Stimulated activated naive CD4-positive, alpha-beta T cell treated with Interleukin-2 at 50 U/mL for 16 hours (primary cell): Measurements from ENCODE around the gene CCR7.

Experiments used
- DNase-seq: peaks from one replicate; lab custom pipeline; 2025; lab: John Stamatoyannopoulos, UW

The CCR7 gene

DNA sequence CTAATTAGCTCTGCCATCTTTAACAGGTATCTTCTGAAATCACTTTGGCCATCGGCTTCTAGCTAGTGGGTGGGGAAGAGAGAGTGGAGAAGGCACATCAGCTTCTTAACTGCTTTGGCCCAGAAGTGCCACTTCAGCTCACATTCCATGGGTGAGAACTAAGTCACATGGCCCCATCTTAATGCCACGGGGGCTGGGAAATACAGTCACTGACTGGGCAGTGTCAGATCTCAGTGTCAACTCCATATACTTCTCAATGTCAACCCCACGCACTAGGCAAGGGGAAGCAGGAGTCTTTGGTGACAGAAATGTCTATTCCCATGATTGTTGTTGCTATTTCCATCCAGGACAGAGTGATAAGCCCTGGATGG lies 29.4 kb downstream of the CCR7 start:
- DNase-seq, result no peak

- no peak for DNase-seq
These were observed 29.8 kb downstream of the CCR7 start for GRCh38 chr17:40535438-40535837.

- no peak for DNase-seq
These were observed 30.7 kb downstream of the CCR7 start for GRCh38 chr17:40534371-40535189.

DNA sequence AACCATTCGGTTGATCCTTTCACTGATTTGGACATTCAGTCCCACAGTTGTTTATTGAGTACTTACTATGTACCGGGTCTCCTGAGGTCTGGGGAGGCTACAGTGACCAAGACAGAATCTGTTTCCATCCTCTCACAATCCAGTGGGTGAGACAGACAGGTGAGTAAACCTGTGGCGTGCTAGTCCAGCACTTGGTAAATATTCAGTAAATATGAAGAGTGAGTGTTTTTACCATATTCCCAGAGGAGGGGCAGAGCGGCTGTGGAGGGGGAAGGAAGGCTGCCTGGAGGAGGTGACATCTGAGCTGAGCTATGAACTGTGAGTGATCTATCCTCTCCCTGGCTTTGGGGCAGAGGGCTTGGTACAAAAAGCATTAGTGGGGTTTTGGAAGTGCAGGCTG lies 31.4 kb downstream of the CCR7 start:
- no peak for DNase-seq

- no peak for DNase-seq
These were observed 32.6 kb downstream of the CCR7 start for GRCh38 chr17:40532520-40533253.

DNA sequence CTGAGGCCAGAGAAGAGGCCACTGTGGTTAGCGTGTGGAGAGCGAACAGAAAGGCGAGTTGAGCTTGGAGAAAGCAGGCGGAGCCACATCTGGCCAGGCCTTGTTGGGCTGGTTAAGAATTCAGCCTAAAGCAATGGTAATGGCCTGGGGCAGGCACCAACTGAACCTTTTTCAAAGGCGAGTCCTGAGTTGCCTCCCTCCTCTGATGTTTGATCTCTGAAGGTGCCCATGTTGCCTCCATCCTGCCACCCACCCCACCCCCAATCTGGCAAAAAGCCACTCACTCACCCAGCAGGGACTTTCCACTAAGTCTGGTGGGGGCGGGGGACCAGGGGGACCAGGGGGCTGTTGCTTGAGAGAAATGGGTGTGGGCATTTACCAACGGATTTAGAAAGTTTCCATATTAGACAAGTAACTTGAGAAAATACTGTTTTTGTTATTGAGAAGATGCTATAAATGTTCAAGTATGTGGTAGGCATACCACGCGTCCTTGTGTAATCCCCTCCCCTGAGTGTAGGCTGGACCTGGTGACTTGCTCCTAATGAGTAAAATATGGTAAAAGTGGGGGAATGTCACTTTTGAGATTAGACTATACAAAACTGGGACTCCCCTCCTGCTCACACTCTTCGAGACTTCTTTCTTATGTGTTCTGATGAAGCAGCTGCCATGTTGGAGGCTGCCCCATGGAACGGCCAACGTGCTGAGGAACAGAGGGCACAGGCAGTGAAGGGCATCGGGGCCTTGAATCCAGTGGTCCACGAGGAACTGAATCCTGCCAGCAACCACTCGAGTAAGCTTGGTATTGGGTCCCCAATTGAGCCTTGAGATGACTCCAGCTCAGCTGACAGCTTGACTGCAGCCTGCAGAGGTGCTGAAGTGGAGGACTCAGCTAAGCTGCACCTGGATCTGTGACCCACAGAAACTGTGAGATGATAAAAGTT lies 34.0 kb downstream of the CCR7 start:
- peak; percentile 81 for DNase-seq

DNA sequence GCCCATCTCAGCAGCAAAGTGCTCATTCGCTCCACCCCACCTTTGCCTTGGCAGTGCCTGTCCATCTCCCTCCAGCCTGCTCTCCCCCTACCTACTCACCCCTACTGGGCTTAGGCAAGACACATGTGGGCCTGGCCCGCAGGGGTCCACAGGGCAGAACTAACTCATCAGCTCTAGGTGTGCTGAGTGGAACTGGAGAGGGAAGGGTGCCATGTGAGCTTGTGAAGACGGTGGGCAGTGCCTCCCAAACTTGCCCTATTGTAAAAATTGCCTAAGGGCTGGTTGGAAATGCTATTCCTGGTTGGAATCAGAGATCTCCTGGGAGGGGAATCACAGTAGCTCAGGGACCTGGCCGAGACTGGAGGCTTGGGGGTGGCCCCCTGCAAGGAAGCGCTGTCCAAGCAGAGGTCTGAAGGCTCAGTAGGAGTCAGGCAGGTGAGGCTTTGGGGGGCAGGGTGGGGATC lies 34.7 kb downstream of the CCR7 start:
- no peak for DNase-seq

DNA sequence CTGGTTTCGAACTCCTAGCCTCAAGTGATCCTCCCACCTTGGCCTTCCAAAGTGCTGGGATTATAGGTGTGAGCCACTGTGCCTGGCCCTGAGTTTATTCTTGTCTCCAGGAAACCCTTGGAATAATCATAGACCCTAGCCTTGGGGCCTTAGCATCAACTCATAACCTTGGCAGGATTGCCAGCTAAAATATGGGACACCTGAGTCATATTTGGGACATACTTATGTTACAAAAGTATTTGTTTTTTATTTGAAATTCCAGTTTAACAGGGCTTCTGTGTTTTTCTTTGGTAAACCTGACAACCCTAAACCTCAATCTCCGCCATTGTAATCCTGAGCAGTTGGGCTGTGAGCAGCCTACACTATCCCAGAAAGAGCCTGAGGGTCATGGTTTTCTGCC lies 35.3 kb downstream of the CCR7 start:
- DNase-seq, result no peak

GRCh38 chr17:40528692-40529417 lies 36.4 kb downstream of the CCR7 start:
- DNase-seq, result no peak

GRCh38 chr17:40526668-40527067 lies 38.6 kb downstream of the CCR7 start:
- no peak for DNase-seq

- DNase-seq, result no peak
These were observed 40.0 kb downstream of the CCR7 start for GRCh38 chr17:40525294-40525693.

GRCh38 chr17:40524243-40524965 lies 40.9 kb downstream of the CCR7 start:
- DNase-seq, result no peak

- no peak for DNase-seq
These were observed 42.3 kb downstream of the CCR7 start for GRCh38 chr17:40522961-40523310.

DNA sequence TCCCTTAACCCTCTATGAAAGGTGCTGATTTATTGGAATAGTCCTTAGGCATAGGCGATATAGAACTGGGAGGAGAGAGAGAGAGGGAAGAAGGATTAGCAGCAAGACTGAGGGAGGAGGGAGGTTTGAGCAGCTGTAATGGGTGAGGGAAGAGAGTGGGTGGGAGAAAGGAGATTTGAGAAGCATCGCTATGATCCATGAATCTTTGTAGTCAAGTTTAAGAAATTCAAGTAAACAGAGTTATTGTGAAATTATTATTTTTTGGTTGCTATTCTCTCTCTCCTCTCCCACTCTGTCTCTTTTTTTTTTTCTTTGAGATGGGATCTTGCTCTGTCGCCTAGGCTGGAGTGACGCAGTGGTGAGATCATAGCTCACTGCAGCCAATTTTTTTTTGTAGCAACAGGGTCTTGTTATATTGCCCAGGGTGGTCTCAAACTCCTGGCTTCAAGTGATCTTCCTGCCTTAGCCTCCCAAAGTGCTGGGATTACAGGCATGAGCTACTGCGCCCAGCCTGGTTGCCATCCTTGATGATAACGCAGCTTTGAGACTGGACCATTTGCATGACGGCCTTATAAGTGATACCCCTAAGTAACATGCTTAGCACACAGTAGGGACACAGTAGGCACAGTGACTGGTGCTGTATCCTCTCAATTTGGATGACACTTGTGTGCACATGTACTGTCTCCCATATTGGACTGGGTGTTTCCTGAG lies 42.9 kb downstream of the CCR7 start:
- DNase-seq, result no peak

GRCh38 chr17:40520991-40521453 lies 44.2 kb downstream of the CCR7 start:
- no peak for DNase-seq

DNA sequence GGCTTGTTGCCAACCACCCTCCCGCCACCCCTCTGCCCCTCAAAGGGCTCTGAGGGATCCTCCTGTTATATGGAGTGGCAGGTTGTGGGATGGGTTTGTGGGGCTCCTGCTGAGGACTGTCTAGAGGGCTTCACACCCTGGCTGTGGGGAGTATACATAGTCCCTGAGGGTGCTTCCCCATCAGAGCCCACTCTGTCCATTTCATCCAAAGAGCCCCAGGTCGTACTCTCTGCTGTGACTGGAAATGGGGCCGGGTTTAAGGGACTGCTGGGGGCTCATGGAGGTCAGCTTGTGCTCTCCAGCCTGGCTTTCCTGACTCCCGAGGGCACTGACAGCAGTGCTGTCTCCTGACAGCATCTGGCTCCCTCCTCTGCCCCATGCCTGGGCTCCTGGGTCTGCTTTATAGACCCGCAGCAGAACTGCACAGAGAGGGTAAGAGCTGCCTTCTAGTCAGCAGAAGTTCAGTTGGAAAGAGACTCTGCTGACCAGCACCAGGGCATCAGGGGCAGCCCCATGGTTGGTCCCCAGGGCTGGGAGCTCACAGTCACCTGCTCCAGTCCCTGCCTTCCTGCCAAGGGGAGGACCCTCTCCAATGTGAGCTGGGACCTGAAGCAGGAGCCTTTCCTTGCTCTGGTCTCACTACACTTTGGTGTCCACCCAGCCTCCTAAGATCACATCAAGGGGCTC lies 46.0 kb downstream of the CCR7 start:
- DNase-seq, result no peak

GRCh38 chr17:40518401-40519088 lies 46.7 kb downstream of the CCR7 start:
- DNase-seq, result no peak

- no peak for DNase-seq
These were observed 47.3 kb downstream of the CCR7 start for GRCh38 chr17:40517981-40518380.

DNA sequence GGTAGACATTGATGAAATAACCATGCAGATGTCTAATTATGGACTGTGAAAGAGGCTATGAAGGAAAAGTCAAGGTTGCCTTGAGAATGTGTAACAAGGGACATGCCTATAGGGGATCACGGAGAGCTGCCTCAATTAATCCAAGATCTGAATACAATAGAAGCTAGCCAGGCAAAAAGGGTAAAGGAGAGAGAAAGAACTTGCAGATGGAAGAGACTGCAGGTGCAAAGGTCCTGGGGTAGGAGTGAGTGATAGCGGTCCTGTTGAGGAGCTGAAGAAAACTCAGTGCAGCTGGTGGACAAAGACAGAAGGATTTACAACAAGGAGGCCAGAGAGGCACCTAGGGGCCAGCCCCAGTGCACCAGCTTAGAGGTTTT lies 48.0 kb downstream of the CCR7 start:
- DNase-seq, result no peak
